Upper lobe of left lung (tissue), 6 donors: ENCODE measurements around the gene PHLDA3. TPM values are rescaled to one million over a fixed set of nuclear protein-coding genes. Genes with fewer than 3 reads are reported as not detected.
A peak's percentile ranks its signal among the peaks of the same experiment; 100 is the strongest.

ENCODE experiments used
- ATAC-seq, 2 donors: fragments of 200-7000 bp; cut with Tn5 transposase; one replicate each; pipeline ENCODE4 v1.9.1; 2022; ENCODE audit warnings: mild to moderate bottlenecking in 2 of 2, moderate library complexity in 2 of 2; ENCODE audit not compliant: low FRiP score in 2 of 2
- DNase-seq, 2 donors: peaks; one replicate each; pipeline ENCODE4 v3.0.0-alpha.2; 2019 to 2020
- H3K27ac ChIP-seq, 4 donors: fragments of 200-600 bp; sonication (generic); one replicate each; pipeline ENCODE4 v1.5.1; 2016 to 2019
- H3K27me3 ChIP-seq, 4 donors: fragments of 200-600 bp; sonication (generic); one replicate each; pipeline ENCODE4 v1.5.1; 2017 to 2019
- H3K36me3 ChIP-seq, 4 donors: fragments of 200-600 bp; sonication (generic); one replicate each; pipeline ENCODE4 v1.5.1; 2016 to 2019
- H3K4me1 ChIP-seq, 4 donors: fragments of 200-600 bp; sonication (generic); one replicate each; pipeline ENCODE4 v1.5.1; 2018 to 2019
- H3K4me3 ChIP-seq, 4 donors: fragments of 200-600 bp; sonication (generic); one replicate each; pipeline ENCODE4 v1.5.1; 2017 to 2019; ENCODE audit warnings: mild to moderate bottlenecking in 2 of 4, moderate library complexity in 1 of 4
- H3K9me3 ChIP-seq, 4 donors: fragments of 200-600 bp; sonication (generic); one replicate each; pipeline ENCODE4 v1.5.1; 2018 to 2019
- EP300 ChIP-seq, 4 donors: sonication (generic); formaldehyde crosslinking; IDR thresholded peaks; one replicate each; pipeline ENCODE4 v1.5.1; 2017; ENCODE audit warnings: antibody characterized with exemption in 4 of 4, control low read depth in 2 of 4
- POLR2A ChIP-seq, 4 donors: fragments of 450-650 bp; IDR thresholded peaks; one replicate each; pipeline ENCODE4 v1.5.1; 2016 to 2017; ENCODE audit warnings: antibody characterized with exemption in 4 of 4, mild to moderate bottlenecking in 2 of 4
- POLR2AphosphoS5 ChIP-seq, 2 donors: sonication (generic); formaldehyde crosslinking; IDR thresholded peaks; one replicate each; pipeline ENCODE4 v1.5.1; 2017; ENCODE audit warnings: antibody characterized with exemption in 2 of 2
- WGBS, 2 donors: methylation state at CpG; one replicate each; pipeline ENCODE4 v1.1.5; 2017 to 2018; 5-methylcytosine and 5-hydroxymethylcytosine counted together
- total RNA-seq, 6 donors: library from RNA; depleted of rRNA in 4 of 6; stranded (reverse); fragments of >200 nt in 4 of 6; gene quantifications; one replicate each; pipeline versions ENCODE4 v1.1.0 to v1.2.1, GENCODE V29; 2016 to 2021
- TF ChIP-seq, protein P1 (sequence below), 6 experiments: fragments of 450-650 bp in 4 of 6; fragments of 200-600 bp in 2 of 6; sonication (generic) in 2 of 6; IDR thresholded peaks; one replicate each; pipeline ENCODE4 v1.5.1; 2016 to 2019; ENCODE audit warnings: antibody characterized with exemption in 6 of 6
- donor health status: DM: no; HTN: no; CAD: no; lungs with moderate emphysema.
- donor health status: DM: no; HTN: yes; CAD: no; lungs with severe emphysema.

The PHLDA3 gene
- total RNA-seq, 6 donors from 2014 or later = 45.1 to 211 (median 88.1) TPM

DNA sequence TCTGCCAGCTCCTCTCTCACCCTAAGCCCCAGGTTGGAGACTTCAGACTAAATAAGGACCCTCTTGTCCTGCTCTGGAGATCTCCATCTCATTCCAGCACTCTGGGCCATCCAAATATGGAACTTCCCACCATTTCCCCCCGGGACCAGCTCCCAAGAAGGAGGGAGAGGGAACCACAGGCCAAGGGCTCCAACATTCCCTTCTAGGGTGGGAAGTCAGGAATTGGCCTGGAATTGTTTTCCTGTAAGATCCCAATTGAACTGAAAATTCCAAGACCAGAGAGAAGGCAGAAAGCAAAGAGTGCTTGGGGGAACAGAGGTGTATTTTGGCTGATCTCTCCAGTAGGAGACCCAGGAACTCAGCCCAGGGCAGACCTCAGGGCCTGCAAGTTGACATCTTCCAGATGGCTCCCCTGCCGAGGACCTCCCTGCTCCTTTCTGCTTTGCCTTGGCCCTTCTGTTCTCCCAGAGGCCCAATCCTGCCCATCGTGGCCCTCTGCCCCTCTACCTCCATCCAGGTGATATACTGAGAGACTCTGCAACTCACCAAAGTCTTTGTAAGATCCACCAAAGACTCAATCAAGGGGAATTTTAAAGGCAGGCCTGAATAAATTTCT lies 23.0 kb upstream of the PHLDA3 start:
- no peak for TF ChIP-seq POLR2A (IDR thresholded peaks at IDR 0.05)
- TF ChIP-seq, protein P1, sequence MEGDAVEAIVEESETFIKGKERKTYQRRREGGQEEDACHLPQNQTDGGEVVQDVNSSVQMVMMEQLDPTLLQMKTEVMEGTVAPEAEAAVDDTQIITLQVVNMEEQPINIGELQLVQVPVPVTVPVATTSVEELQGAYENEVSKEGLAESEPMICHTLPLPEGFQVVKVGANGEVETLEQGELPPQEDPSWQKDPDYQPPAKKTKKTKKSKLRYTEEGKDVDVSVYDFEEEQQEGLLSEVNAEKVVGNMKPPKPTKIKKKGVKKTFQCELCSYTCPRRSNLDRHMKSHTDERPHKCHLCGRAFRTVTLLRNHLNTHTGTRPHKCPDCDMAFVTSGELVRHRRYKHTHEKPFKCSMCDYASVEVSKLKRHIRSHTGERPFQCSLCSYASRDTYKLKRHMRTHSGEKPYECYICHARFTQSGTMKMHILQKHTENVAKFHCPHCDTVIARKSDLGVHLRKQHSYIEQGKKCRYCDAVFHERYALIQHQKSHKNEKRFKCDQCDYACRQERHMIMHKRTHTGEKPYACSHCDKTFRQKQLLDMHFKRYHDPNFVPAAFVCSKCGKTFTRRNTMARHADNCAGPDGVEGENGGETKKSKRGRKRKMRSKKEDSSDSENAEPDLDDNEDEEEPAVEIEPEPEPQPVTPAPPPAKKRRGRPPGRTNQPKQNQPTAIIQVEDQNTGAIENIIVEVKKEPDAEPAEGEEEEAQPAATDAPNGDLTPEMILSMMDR (IDR thresholded peaks at IDR 0.05) = no peak
- TF ChIP-seq EP300 (IDR thresholded peaks at IDR 0.05) = no peak
- no peak for TF ChIP-seq POLR2AphosphoS5 (IDR thresholded peaks at IDR 0.05)
- DNase-seq = no peak
- no peaks in the 10 kb centered on the region for H3K27me3 ChIP-seq
- H3K4me1 ChIP-seq = peaks cover 81 to 83% (median 82%) of the 10 kb centered on the region in 4 donors
- WGBS, 2 donors = 62 to 78% methylated on average over 3 of the region's 3 CpGs
- peak overlapping the region; percentile 67 to 73 (median 68) for H3K27ac ChIP-seq
- ATAC-seq = no peak
- H3K9me3 ChIP-seq = no peaks in the 10 kb centered on the region
- peaks cover 9 to 70% (median 33%) of the 10 kb centered on the region in 4 donors for H3K36me3 ChIP-seq
- H3K4me3 ChIP-seq = no peak overlapping the region

DNA sequence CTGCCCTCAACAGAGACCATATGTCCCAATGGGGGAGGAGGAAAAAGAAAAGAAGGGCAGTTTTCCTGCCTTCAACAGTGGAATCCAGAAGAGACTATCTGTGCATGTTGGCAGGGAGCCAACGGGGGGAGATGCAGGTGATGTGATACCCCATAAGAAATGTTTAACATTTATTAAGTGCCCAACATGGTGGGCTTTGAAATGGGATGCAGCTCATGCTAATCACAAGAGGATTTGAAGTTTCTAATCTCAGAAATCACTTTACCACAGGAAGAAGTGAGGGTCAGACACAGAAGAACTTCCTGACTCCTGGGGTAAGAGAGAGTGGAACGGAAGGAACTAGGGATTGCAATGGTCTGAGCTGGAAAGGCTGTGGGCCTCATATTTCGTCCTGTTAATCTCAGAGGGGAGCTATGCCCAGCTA lies 21.7 kb upstream of the PHLDA3 start:
- Histone ChIP-seq H3K4me1 (peaks cover 74 to 84% (median 81%) of the 10 kb centered on the region in 4 donors), H3K36me3 (peaks cover 10 to 83% (median 42%) of the 10 kb centered on the region in 4 donors), H3K27ac (peak overlapping the region in 3 of 4 donors; percentile 53 to 73 (median 72)), H3K9me3 (no peaks in the 10 kb centered on the region), H3K27me3 (no peaks in the 10 kb centered on the region), H3K4me3 (no peak overlapping the region)
- WGBS, 2 donors = 28 to 32% methylated on average over 3 of the region's 3 CpGs
- TF ChIP-seq, protein P1 (IDR thresholded peaks at IDR 0.05) = no peak
- no peak for TF ChIP-seq POLR2A (IDR thresholded peaks at IDR 0.05)
- TF ChIP-seq POLR2AphosphoS5 (IDR thresholded peaks at IDR 0.05) = no peak
- TF ChIP-seq EP300 (IDR thresholded peaks at IDR 0.05) = no peak
- ATAC-seq (no peak), DNase-seq (no peak)

DNA sequence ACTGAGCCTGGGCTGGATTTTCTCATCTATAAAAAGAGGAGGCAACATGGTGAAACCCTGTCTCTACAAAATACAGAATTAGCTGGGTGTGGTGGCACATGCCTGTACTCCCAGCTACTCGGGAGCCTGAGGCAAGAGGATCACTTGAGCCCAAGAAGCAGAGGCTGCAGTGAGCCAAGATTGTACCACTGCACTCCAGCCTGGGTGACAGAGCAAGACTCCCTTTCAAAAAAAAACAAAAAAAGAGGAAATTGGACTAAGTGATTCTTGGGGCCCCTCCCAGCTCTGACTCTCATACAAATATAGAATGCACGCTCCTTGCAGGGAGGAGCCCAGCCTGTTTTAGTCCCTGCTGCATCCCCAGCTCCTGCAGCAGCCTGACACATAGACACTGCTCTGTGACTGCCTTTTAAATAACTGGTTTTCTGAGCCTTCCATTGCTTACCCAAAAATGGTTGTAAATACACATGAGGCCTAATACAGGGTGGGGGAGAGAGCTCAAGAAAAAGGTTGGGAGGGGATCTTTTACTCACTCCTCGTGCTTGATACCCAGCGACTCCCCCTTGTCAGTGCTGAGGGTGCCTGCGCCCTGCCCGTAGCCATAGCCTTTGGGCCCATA lies 20.8 kb upstream of the PHLDA3 start:
- DNase-seq = no peak
- ATAC-seq = peak in 1 of 2 donors; percentile 36
- WGBS, 2 donors = 71 to 80% methylated on average over 6 of the region's 6 CpGs
- Histone ChIP-seq H3K27ac (peak overlapping the region; percentile 53 to 73 (median 70)), H3K9me3 (no peaks in the 10 kb centered on the region), H3K36me3 (peaks cover 3 to 83% (median 42%) of the 10 kb centered on the region in 4 donors), H3K27me3 (no peaks in the 10 kb centered on the region), H3K4me3 (no peak overlapping the region), H3K4me1 (peaks cover 67 to 79% (median 73%) of the 10 kb centered on the region in 4 donors)
- TF ChIP-seq POLR2A (IDR thresholded peaks at IDR 0.05) (no peak), POLR2AphosphoS5 (IDR thresholded peaks at IDR 0.05) (no peak), EP300 (IDR thresholded peaks at IDR 0.05) (no peak)
- TF ChIP-seq, protein P1 (IDR thresholded peaks at IDR 0.05) = no peak

DNA sequence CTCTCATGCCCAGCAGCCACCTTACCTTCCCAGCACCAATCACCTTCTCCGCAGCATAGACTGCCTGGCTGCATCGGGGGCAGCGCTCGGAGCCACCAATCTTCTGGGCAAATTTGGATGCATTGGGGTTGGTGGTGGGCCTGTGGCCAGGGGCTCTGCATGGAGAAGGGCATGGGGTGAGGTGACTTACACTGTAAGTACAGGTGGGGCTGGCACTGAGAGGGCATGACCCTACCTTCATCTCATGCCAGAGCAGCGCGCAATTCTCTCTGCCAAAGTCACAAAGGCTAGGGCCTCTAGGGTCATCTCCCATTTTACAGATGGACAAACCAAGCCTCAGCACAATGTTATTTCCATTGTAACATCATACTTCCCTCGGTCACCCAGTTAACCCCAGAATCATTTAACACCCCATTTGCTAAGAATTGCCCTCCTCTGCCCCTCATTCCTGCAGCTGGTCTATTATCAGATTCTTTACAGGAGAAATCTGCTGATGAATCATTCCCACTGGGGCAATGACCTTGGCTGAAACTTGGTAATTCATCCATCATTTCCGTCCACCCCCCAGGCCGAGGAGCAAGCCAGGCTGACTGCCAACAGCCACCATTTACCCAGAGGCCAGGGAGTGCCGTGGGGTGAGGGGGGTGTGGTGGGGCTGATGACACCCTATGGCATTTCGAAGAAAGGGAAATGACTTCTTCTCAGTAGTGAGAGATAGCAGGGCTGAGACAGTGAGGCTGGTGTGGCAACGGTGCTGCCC lies 20.0 kb upstream of the PHLDA3 start:
- DNase-seq = peak in 1 of 2 donors; percentile 52
- Histone ChIP-seq H3K9me3 (no peaks in the 10 kb centered on the region), H3K27ac (peak overlapping the region; percentile 53 to 73 (median 70)), H3K4me1 (peaks cover 60 to 71% (median 65%) of the 10 kb centered on the region in 4 donors), H3K36me3 (peaks cover 3 to 85% (median 45%) of the 10 kb centered on the region in 4 donors), H3K27me3 (no peaks in the 10 kb centered on the region), H3K4me3 (no peak overlapping the region)
- TF ChIP-seq POLR2AphosphoS5 (IDR thresholded peaks at IDR 0.05) (peak; percentile 57 to 85), POLR2A (IDR thresholded peaks at IDR 0.05) (no peak), EP300 (IDR thresholded peaks at IDR 0.05) (peak in 2 of 4 donors; percentile 5 to 11)
- TF ChIP-seq, protein P1 (IDR thresholded peaks at IDR 0.05) = no peak
- ATAC-seq = peak in 1 of 2 donors; percentile 77
- 62 to 79% methylated on average over 11 to 12 of the region's 12 CpGs for WGBS, 2 donors
